OCI-LY7 (cell line): ENCODE data around the gene IFT27.

Source experiments
- CTCF ChIP-seq: fragments of 200-600 bp; sonication (generic); conservative IDR thresholded peaks from 2 replicates; pipeline ENCODE4 v1.5.1; 2014; ENCODE audit warnings: mild to moderate bottlenecking, antibody characterized with exemption, low read length, moderate library complexity, mixed read lengths
- EZH2phosphoT487 ChIP-seq: fragments of 200-600 bp; sonication (generic); IDR thresholded peaks from 2 replicates; pipeline ENCODE4 v1.6.1; 2018; ENCODE audit warnings: low read depth, borderline replicate concordance, mild to moderate bottlenecking, mixed run types, antibody characterized with exemption, low read length, moderate library complexity, mixed read lengths

- TF ChIP-seq CTCF (no peak), EZH2phosphoT487 (no peak)
Observed at GRCh38 chr22:36753916-36754315, 22.0 kb downstream of the IFT27 start.
